ENCODE data around the gene PPP4R1. TPM values are rescaled to one million over a fixed set of nuclear protein-coding genes. Genes with fewer than 3 reads are reported as not detected.

PPP4R1 gene
- total RNA-seq, 1 donor from 2014 or later: 132 TPM

DNA sequence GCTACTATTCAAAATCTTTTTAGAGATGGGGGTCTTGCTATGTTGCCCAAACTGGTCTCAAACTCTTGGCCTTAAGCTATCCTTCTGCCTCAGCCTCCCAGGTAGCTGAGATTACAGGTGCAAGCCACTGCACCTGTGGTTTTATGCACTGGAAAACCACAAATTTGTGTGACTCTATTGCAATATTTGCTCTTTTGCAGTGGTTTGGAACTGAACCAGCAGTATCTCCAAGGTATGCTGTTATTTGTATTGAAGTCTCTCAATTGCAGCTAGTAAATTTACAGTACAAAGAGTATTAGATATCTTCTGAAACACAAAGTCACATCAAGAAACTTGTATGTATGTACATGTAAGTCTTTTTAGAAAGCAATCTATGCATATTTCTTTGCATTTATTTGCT is 46.2 kb downstream of the PPP4R1 start:
- Histone ChIP-seq H2AFZ (ENCODE audit: low read depth, low read length) (no peak overlapping the region), H3K4me1 (ENCODE audit: insufficient read depth, low read length) (no peaks in the 10 kb centered on the region), H4K20me1 (ENCODE audit: insufficient read depth, low read length) (peaks cover 36% of the 10 kb centered on the region), H3K9me3 (ENCODE audit: insufficient read depth, low read depth, low read length) (no peaks in the 10 kb centered on the region), H3K27ac (ENCODE audit: low read depth, low read length) (no peak overlapping the region), H3K4me3 (ENCODE audit: insufficient read depth, low read depth, low read length) (no peak overlapping the region), H3K36me3 (ENCODE audit: insufficient read depth, low read length) (peaks cover 34% of the 10 kb centered on the region), H3K27me3 (ENCODE audit: insufficient read depth, low read length) (no peaks in the 10 kb centered on the region), H3K79me2 (ENCODE audit: insufficient read depth, low read length) (peaks cover 9% of the 10 kb centered on the region), H3K9ac (ENCODE audit: low read length) (no peak overlapping the region), H3K4me2 (ENCODE audit: low read length) (no peak overlapping the region)
- Mint-ChIP-seq H3K9me3 (ENCODE audit: unreplicated experiment) (no peaks in the 10 kb centered on the region), H3K27me3 (ENCODE audit: low read depth, unreplicated experiment) (no peaks in the 10 kb centered on the region), H3K4me1 (ENCODE audit: low read depth, unreplicated experiment) (no peaks in the 10 kb centered on the region), H3K27ac (ENCODE audit: unreplicated experiment) (no peak overlapping the region), H3K4me3 (ENCODE audit: unreplicated experiment) (no peak overlapping the region), H3K36me3 (ENCODE audit: low read depth, unreplicated experiment) (peaks cover 15% of the 10 kb centered on the region)
- DNase-seq (ENCODE audit: low read depth): no peak
- no peak for FAIRE-seq
- TF ChIP-seq, protein P1, sequence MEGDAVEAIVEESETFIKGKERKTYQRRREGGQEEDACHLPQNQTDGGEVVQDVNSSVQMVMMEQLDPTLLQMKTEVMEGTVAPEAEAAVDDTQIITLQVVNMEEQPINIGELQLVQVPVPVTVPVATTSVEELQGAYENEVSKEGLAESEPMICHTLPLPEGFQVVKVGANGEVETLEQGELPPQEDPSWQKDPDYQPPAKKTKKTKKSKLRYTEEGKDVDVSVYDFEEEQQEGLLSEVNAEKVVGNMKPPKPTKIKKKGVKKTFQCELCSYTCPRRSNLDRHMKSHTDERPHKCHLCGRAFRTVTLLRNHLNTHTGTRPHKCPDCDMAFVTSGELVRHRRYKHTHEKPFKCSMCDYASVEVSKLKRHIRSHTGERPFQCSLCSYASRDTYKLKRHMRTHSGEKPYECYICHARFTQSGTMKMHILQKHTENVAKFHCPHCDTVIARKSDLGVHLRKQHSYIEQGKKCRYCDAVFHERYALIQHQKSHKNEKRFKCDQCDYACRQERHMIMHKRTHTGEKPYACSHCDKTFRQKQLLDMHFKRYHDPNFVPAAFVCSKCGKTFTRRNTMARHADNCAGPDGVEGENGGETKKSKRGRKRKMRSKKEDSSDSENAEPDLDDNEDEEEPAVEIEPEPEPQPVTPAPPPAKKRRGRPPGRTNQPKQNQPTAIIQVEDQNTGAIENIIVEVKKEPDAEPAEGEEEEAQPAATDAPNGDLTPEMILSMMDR (IDR thresholded peaks at IDR 0.05; ENCODE audit: insufficient read depth, low read depth, low read length): no peak
- no peak for TF ChIP-seq EZH2 (IDR thresholded peaks at IDR 0.05; ENCODE audit: insufficient read depth, low read length)

DNA sequence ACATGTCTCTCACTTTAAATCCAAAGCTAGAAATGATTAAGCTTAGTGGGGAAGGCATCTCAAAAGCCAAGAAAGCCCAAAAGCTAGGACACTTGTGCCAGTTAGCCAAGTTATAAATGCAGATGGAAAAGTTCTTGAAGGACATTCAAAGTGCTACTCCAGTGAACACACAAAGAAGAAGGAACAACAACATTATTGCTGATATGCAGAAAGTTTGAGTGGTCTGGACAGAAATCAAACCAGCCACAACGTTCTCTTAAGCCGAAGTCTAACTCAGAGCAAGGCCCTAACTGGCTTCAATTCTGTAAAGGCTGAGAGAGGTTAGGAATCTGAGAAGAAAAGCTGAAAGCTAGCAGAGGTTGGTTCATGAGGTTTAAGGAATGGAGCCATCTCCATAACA is 49.0 kb downstream of the PPP4R1 start:
- Histone ChIP-seq H2AFZ (ENCODE audit: low read depth, low read length) (no peak overlapping the region), H4K20me1 (ENCODE audit: insufficient read depth, low read length) (peaks cover 36% of the 10 kb centered on the region), H3K9ac (ENCODE audit: low read length) (no peak overlapping the region), H3K27me3 (ENCODE audit: insufficient read depth, low read length) (no peaks in the 10 kb centered on the region), H3K4me3 (ENCODE audit: insufficient read depth, low read depth, low read length) (no peak overlapping the region), H3K36me3 (ENCODE audit: insufficient read depth, low read length) (peaks cover 42% of the 10 kb centered on the region), H3K4me2 (ENCODE audit: low read length) (no peak overlapping the region), H3K27ac (ENCODE audit: low read depth, low read length) (no peak overlapping the region), H3K9me3 (ENCODE audit: insufficient read depth, low read depth, low read length) (no peaks in the 10 kb centered on the region), H3K4me1 (ENCODE audit: insufficient read depth, low read length) (no peaks in the 10 kb centered on the region), H3K79me2 (ENCODE audit: insufficient read depth, low read length) (peaks cover 10% of the 10 kb centered on the region)
- FAIRE-seq: no peak
- H3K36me3 Mint-ChIP-seq (ENCODE audit: low read depth, unreplicated experiment): peaks cover 14% of the 10 kb centered on the region
- TF ChIP-seq, protein P1 (IDR thresholded peaks at IDR 0.05; ENCODE audit: insufficient read depth, low read depth, low read length): no peak
- no peak for TF ChIP-seq EZH2 (IDR thresholded peaks at IDR 0.05; ENCODE audit: insufficient read depth, low read length)
- no peak for DNase-seq (ENCODE audit: low read depth)
- no peak overlapping the region for H3K27ac Mint-ChIP-seq (ENCODE audit: unreplicated experiment)
- H3K4me3 Mint-ChIP-seq (ENCODE audit: unreplicated experiment): no peak overlapping the region
- no peaks in the 10 kb centered on the region for H3K9me3 Mint-ChIP-seq (ENCODE audit: unreplicated experiment)
- no peaks in the 10 kb centered on the region for H3K27me3 Mint-ChIP-seq (ENCODE audit: low read depth, unreplicated experiment)
- H3K4me1 Mint-ChIP-seq (ENCODE audit: low read depth, unreplicated experiment): no peaks in the 10 kb centered on the region

DNA sequence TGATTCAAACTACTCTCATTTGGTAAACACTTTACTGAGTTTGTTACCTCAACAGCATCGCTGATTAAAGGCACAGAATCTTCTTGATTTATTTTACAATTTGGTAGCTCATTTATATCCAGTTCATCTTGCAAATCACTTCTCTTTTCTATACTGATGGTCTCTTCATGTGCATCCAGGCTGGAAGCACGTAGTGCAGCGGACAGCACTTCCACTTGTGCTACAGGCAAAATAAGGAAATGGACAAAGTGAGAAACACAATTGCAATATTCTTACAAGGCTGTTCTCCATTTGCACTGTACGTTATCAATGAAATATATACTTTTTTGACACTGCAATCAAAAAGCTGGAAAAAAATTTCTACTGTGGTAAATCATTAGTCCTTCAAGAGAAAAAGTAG is 51.0 kb downstream of the PPP4R1 start:
- Histone ChIP-seq H3K4me2 (ENCODE audit: low read length) (no peak overlapping the region), H3K4me3 (ENCODE audit: insufficient read depth, low read depth, low read length) (no peak overlapping the region), H4K20me1 (ENCODE audit: insufficient read depth, low read length) (peaks cover 39% of the 10 kb centered on the region), H3K9ac (ENCODE audit: low read length) (no peak overlapping the region), H2AFZ (ENCODE audit: low read depth, low read length) (no peak overlapping the region), H3K4me1 (ENCODE audit: insufficient read depth, low read length) (no peaks in the 10 kb centered on the region), H3K9me3 (ENCODE audit: insufficient read depth, low read depth, low read length) (no peaks in the 10 kb centered on the region), H3K27ac (ENCODE audit: low read depth, low read length) (no peak overlapping the region), H3K36me3 (ENCODE audit: insufficient read depth, low read length) (peaks cover 44% of the 10 kb centered on the region), H3K79me2 (ENCODE audit: insufficient read depth, low read length) (peaks cover 10% of the 10 kb centered on the region), H3K27me3 (ENCODE audit: insufficient read depth, low read length) (no peaks in the 10 kb centered on the region)
- FAIRE-seq: no peak
- Mint-ChIP-seq H3K4me1 (ENCODE audit: low read depth, unreplicated experiment) (peaks cover 6% of the 10 kb centered on the region), H3K4me3 (ENCODE audit: unreplicated experiment) (no peak overlapping the region), H3K36me3 (ENCODE audit: low read depth, unreplicated experiment) (peaks cover 15% of the 10 kb centered on the region), H3K9me3 (ENCODE audit: unreplicated experiment) (no peaks in the 10 kb centered on the region), H3K27ac (ENCODE audit: unreplicated experiment) (no peak overlapping the region), H3K27me3 (ENCODE audit: low read depth, unreplicated experiment) (no peaks in the 10 kb centered on the region)
- DNase-seq (ENCODE audit: low read depth): no peak
- TF ChIP-seq EZH2 (IDR thresholded peaks at IDR 0.05; ENCODE audit: insufficient read depth, low read length): no peak
- TF ChIP-seq, protein P1 (IDR thresholded peaks at IDR 0.05; ENCODE audit: insufficient read depth, low read depth, low read length): no peak

Data from astrocyte (in vitro differentiated cells and primary cell).